ENCODE measurements around the gene U2AF2. TPM values are rescaled to one million over a fixed set of nuclear protein-coding genes. Genes with fewer than 3 reads are reported as not detected.

Gene U2AF2
- total RNA-seq, 4 donors from 2014 or later = 10.0 to 165 (median 58.1) TPM

DNA sequence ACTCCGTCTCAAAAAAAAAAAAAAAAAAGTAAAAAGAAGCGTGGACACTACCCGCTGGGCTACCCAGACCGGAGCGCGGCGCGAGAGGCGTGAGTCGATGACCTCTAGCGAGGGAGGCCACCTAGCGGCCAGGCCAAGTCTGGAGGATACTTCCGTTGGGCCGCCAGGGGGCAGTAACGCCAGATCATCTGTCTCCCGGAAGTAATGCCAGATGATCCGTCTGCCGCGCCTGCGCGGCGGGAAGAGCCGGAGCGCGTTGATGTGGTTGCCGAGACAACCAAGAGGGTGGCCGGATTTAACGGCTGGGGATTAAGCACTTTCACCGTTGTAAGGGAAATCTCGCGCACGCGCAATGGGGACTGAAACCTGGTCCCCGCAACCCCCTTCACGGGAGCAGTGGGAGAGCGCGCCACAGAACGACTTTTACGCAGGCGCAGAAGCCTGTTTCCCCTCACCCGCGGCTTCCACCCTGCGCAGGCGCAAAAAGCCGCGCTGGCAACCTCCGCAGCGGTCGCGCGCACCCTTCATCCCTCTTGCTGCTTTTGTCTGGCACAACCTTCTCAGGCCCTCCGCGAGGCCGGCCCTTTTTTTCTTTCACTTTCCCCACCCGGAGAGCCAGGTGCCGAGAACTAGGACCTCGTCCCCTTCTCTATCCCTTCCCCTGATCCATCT lies 1.0 kb upstream of the U2AF2 start:
- H3K9me3 ChIP-seq = no peaks in the 10 kb centered on the region
- no peaks in the 10 kb centered on the region for H3K36me3 ChIP-seq
- no peaks in the 10 kb centered on the region for H3K27me3 ChIP-seq
- peak overlapping the region; percentile 80 to 95 for H3K4me3 ChIP-seq
- peak overlapping the region; percentile 99 to 100 for H3K27ac ChIP-seq
- intact Hi-C loops (cut with DNase I; ENCODE audit: low total_unique reads) = no loop called here
- peak; percentile 99 for DNase-seq
- TF ChIP-seq POLR2A (IDR thresholded peaks at IDR 0.05) (peak; percentile 76 to 92), CTCF (IDR thresholded peaks at IDR 0.05) (peak; percentile 94 to 100 (median 99))
- peaks cover 14 to 35% of the 10 kb centered on the region in 2 donors for H3K4me1 ChIP-seq

DNA sequence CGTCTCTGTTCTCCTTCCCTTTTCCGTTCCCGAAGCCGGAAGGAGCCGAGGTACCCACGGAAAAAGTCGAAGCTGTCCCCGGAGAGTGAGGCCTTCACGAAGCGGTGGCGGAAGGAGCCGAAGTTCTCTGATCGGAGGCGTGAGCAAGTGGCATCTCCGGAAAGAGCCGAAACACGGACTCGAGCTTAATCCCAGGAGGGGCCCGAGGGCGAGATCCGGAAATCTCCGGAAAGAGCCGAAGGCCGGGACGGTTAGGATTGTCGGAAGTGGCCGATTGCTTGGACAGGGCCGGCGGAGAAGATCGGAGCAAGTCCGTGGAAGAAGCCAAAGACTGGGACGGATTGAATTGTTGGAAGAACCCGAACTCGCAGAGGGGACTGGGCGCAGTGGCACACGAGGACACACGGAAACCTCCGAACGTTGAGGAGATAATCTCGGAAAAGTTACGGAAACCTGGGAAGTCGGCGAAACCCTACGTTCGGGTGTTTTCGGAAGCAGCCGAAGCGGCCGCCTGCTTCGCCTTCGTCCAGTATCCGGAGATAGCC lies 440 bp upstream of the U2AF2 start:
- H3K27me3 ChIP-seq = no peaks in the 10 kb centered on the region
- peak; percentile 99 to 100 for DNase-seq
- intact Hi-C loops (cut with DNase I; ENCODE audit: low total_unique reads) = no loop called here
- peaks cover 15 to 35% of the 10 kb centered on the region in 2 donors for H3K4me1 ChIP-seq
- no peaks in the 10 kb centered on the region for H3K36me3 ChIP-seq
- TF ChIP-seq CTCF (IDR thresholded peaks at IDR 0.05) = no peak
- no peak for TF ChIP-seq POLR2A (IDR thresholded peaks at IDR 0.05)
- H3K4me3 ChIP-seq = peak overlapping the region; percentile 80 to 95
- peak overlapping the region; percentile 99 to 100 for H3K27ac ChIP-seq
- no peaks in the 10 kb centered on the region for H3K9me3 ChIP-seq

DNA sequence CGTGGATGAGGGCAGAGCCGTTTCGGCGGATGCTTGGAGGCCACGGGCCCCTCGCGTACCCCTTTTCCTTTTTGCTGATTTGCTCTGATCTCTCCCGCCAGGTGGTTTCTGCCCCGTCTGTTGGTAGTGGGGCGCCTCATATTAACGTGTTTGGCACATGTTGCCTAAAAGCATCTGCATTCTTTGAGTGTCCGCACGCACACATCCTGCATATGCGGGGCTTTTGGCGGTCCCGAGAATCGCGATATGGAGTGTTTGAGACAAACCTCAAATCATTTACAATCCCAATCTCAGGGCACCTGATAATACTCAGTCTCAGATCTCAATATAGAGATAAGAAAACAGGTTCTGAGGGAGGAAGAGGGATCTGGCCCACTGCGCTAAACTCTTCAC lies 809 bp downstream of the U2AF2 start:
- intact Hi-C loops (cut with DNase I; ENCODE audit: low total_unique reads) = no loop called here
- H3K4me1 ChIP-seq = peaks cover 15 to 42% of the 10 kb centered on the region in 2 donors
- peak overlapping the region; percentile 99 to 100 for H3K27ac ChIP-seq
- H3K4me3 ChIP-seq = peak overlapping the region; percentile 80 to 95
- no peak for DNase-seq
- no peaks in the 10 kb centered on the region for H3K9me3 ChIP-seq
- H3K36me3 ChIP-seq = no peaks in the 10 kb centered on the region
- H3K27me3 ChIP-seq = no peaks in the 10 kb centered on the region
- no peak for TF ChIP-seq CTCF (IDR thresholded peaks at IDR 0.05)
- no peak for TF ChIP-seq POLR2A (IDR thresholded peaks at IDR 0.05)

DNA sequence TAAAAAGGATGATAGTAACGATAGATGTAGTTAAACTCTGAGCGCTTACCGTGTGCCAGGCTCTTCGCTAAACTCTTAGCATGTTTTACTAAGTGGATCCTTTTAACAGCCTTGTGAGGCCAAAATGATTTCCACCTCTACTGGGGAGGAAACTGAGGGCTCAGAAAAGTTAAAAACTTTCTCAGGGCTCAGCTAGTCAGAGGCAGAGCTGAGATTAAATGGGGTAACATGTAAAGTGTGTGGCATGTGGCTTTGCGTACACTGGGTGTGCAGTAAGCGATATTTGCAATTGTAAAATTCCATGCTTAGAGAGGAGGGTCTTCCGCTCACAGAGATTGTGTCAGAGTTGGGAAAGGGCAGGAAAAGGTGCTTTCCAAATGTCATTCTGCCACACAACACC lies 1.7 kb downstream of the U2AF2 start:
- intact Hi-C loops (cut with DNase I; ENCODE audit: low total_unique reads) = no loop called here
- H3K27ac ChIP-seq = no peak overlapping the region
- no peaks in the 10 kb centered on the region for H3K9me3 ChIP-seq
- no peaks in the 10 kb centered on the region for H3K27me3 ChIP-seq
- TF ChIP-seq POLR2A (IDR thresholded peaks at IDR 0.05) (no peak), CTCF (IDR thresholded peaks at IDR 0.05) (no peak)
- no peaks in the 10 kb centered on the region for H3K36me3 ChIP-seq
- DNase-seq = no peak
- H3K4me3 ChIP-seq = peak overlapping the region; percentile 80 to 95
- H3K4me1 ChIP-seq = peaks cover 15 to 42% of the 10 kb centered on the region in 2 donors

GRCh38 chr19:55656988-55657747 lies 2.3 kb downstream of the U2AF2 start:
- DNase-seq = no peak
- no peaks in the 10 kb centered on the region for H3K36me3 ChIP-seq
- no peaks in the 10 kb centered on the region for H3K9me3 ChIP-seq
- H3K4me1 ChIP-seq = peaks cover 15 to 42% of the 10 kb centered on the region in 2 donors
- H3K27me3 ChIP-seq = no peaks in the 10 kb centered on the region
- peak overlapping the region in 1 of 2 donors; percentile 1 for H3K4me3 ChIP-seq
- no peak overlapping the region for H3K27ac ChIP-seq
- TF ChIP-seq CTCF (IDR thresholded peaks at IDR 0.05) (no peak), POLR2A (IDR thresholded peaks at IDR 0.05) (no peak)
- intact Hi-C loops (cut with DNase I; ENCODE audit: low total_unique reads) = no loop called here

Data from uterus (tissue), 4 donors.